HepG2 (cell line): ENCODE measurements around the gene ADAM29. TPM values are rescaled to one million over a fixed set of nuclear protein-coding genes. Genes with fewer than 3 reads are reported as not detected.

Source experiments
- ATAC-seq: fragments of 200-7000 bp; cut with Tn5 transposase; 3 replicates; pipeline ENCODE4 v1.9.1; 2020; ENCODE audit warnings: mild to moderate bottlenecking, moderate library complexity
- BruUV-seq: library from RNA; stranded (reverse); fragments of 400-500 nt; replicated peaks from 2 replicates; lab custom pipeline; 2021; lab: Mats Ljungman, UMichigan
- CTCF ChIA-PET: fragments of 300-600 bp; formaldehyde crosslinking; extraction: SDS; loops from one replicate; lab custom pipeline; 2021; ENCODE audit warnings: low total read pairs, inconsistent platforms, low intra/inter-chr PET ratio; lab: Yijun Ruan, JAX
- POLR2A ChIA-PET: fragments of 350-600 bp; sonication (Branson Sonifier 250); formaldehyde crosslinking; loops from one replicate; lab custom pipeline; 2020; ENCODE audit warnings: antibody characterized with exemption, inconsistent platforms; lab: Yijun Ruan, JAX
- DNase-seq: peaks from one replicate; pipeline ENCODE4 v3.0.0-alpha.2; 2015; ENCODE audit warnings: low spot score
- FAIRE-seq: peaks from 3 replicates; lab custom pipeline; 2011; peaks lifted over from hg19 to GRCh38; lab: Jason Lieb, UNC
- H2AFZ ChIP-seq: one replicate; pipeline ENCODE4 v1.6.1; 2011; ENCODE audit warnings: low read length, inconsistent platforms
- H3K27ac ChIP-seq: fragments of 300-600 bp; 3 replicates; pipeline ENCODE4 v1.8.0; 2011; ENCODE audit warnings: mixed run types, mild to moderate bottlenecking, mixed read lengths, low read length, inconsistent platforms; ENCODE audit not compliant: insufficient read depth; ENCODE audit errors: extremely low read length
- H3K27me3 ChIP-seq, 2 experiments: fragments of 200-600 bp in 1 of 2; 2 replicates in 1 of 2; 3 replicates in 1 of 2; pipeline versions ENCODE4 v1.6.0 to v1.8.0; 2011; ENCODE audit warnings: low read length in 2 of 2, mild to moderate bottlenecking in 2 of 2, moderate library complexity in 2 of 2, inconsistent platforms in 1 of 2; ENCODE audit not compliant: insufficient read depth in 2 of 2, control insufficient read depth in 1 of 2
- H3K36me3 ChIP-seq, 2 experiments: fragments of 200-600 bp in 1 of 2; replicated peaks in 1 of 2; 2 replicates in 1 of 2; 3 replicates in 1 of 2; pipeline versions ENCODE4 v1.5.1 to v1.8.0; 2011; ENCODE audit warnings: low read length in 2 of 2, inconsistent platforms in 1 of 2; ENCODE audit not compliant: insufficient read depth in 2 of 2, control insufficient read depth in 1 of 2
- H3K4me1 ChIP-seq: 2 replicates; pipeline ENCODE4 v1.5.1; 2012; ENCODE audit warnings: low read length, inconsistent platforms; ENCODE audit not compliant: insufficient read depth
- H3K4me2 ChIP-seq: 2 replicates; pipeline ENCODE4 v1.6.0; 2011; ENCODE audit warnings: low read depth, low read length, inconsistent platforms
- H3K4me3 ChIP-seq, 3 experiments: fragments of 200-600 bp in 1 of 3; sonication (generic), shearing (Covaris generic) in 1 of 3; replicated peaks in 1 of 3; 2 replicates each; pipeline ENCODE4 v1.5.1; 2011 to 2016; ENCODE audit warnings: low read length in 3 of 3, inconsistent platforms in 2 of 3, low read depth in 2 of 3, mild to moderate bottlenecking in 2 of 3, control low read depth in 1 of 3, mixed read lengths in 1 of 3; ENCODE audit not compliant: insufficient read depth in 1 of 3
- H3K79me2 ChIP-seq: one replicate; pipeline ENCODE4 v1.6.1; 2011; ENCODE audit warnings: low read length, inconsistent platforms; ENCODE audit not compliant: insufficient read depth
- H3K9ac ChIP-seq: 2 replicates; pipeline ENCODE4 v1.6.0; 2011; ENCODE audit warnings: mild to moderate bottlenecking, low read depth, low read length, inconsistent platforms; ENCODE audit not compliant: insufficient read depth
- H3K9me3 ChIP-seq: 2 replicates; pipeline ENCODE4 v1.5.1; 2012; ENCODE audit warnings: mild to moderate bottlenecking, low read length
- H4K20me1 ChIP-seq: 2 replicates; pipeline ENCODE4 v1.6.0; 2011; ENCODE audit warnings: inconsistent platforms, mild to moderate bottlenecking, low read length, moderate library complexity; ENCODE audit not compliant: insufficient read depth
- BORCS8-MEF2B ChIP-seq: sonication (generic); formaldehyde crosslinking; IDR thresholded peaks from 2 replicates; pipeline ENCODE4 v1.8.0; 2022; ENCODE audit warnings: mild to moderate bottlenecking, missing genetic modification reagents
- CREBL2 ChIP-seq: sonication (generic); formaldehyde crosslinking; IDR thresholded peaks from 2 replicates; pipeline ENCODE4 v1.8.1; 2023; ENCODE audit warnings: missing genetic modification reagents, mild to moderate bottlenecking, borderline replicate concordance
- MATR3 ChIP-seq: sonication (generic); formaldehyde crosslinking; IDR thresholded peaks from 2 replicates; pipeline ENCODE4 v1.4.0; 2020; ENCODE audit warnings: missing genetic modification reagents
- MIXL1 ChIP-seq: IDR thresholded peaks from 2 replicates; pipeline ENCODE4 v1.6.1; 2016
- PPARG ChIP-seq: conservative IDR thresholded peaks from 2 replicates; pipeline ENCODE4 v1.6.1; 2016; ENCODE audit warnings: missing biosample characterization, missing genetic modification reagents
- PRDM10 ChIP-seq: sonication (generic); formaldehyde crosslinking; IDR thresholded peaks from 2 replicates; pipeline ENCODE4 v1.4.0; 2020; ENCODE audit warnings: low read depth, missing genetic modification reagents
- RARG ChIP-seq: sonication (generic); formaldehyde crosslinking; IDR thresholded peaks from 2 replicates; pipeline ENCODE4 v1.4.0; 2020; ENCODE audit warnings: low read depth, mild to moderate bottlenecking, missing genetic modification reagents
- REST ChIP-seq, 2 experiments: IDR thresholded peaks; 2 replicates each; pipeline ENCODE4 v1.6.1; 2011 to 2012; ENCODE audit warnings: low read length in 2 of 2, borderline replicate concordance in 1 of 2, low read depth in 1 of 2, mild to moderate bottlenecking in 1 of 2, moderate library complexity in 1 of 2
- TGIF2 ChIP-seq: IDR thresholded peaks from 2 replicates; pipeline ENCODE4 v1.6.1; 2016; ENCODE audit warnings: control low read depth, missing compliant biosample characterization
- ZBTB44 ChIP-seq: sonication (generic); formaldehyde crosslinking; IDR thresholded peaks from 2 replicates; pipeline ENCODE4 v1.4.0; 2020; ENCODE audit warnings: missing genetic modification reagents
- ZNF17 ChIP-seq: sonication (generic); formaldehyde crosslinking; IDR thresholded peaks from 2 replicates; pipeline ENCODE4 v1.5.0; 2020; ENCODE audit warnings: mild to moderate bottlenecking, missing genetic modification reagents
- ZNF383 ChIP-seq: sonication (generic); formaldehyde crosslinking; IDR thresholded peaks from 2 replicates; pipeline ENCODE4 v1.4.0; 2020; ENCODE audit warnings: missing genetic modification reagents, mild to moderate bottlenecking, borderline replicate concordance
- ZNF660 ChIP-seq: sonication (generic); formaldehyde crosslinking; IDR thresholded peaks from 2 replicates; pipeline ENCODE4 v1.5.1; 2020; ENCODE audit warnings: mild to moderate bottlenecking, low read depth, missing genetic modification reagents, borderline replicate concordance
- ZNF710 ChIP-seq: sonication (generic); formaldehyde crosslinking; IDR thresholded peaks from 2 replicates; pipeline ENCODE4 v1.5.0; 2020; ENCODE audit warnings: mild to moderate bottlenecking, missing genetic modification reagents, borderline replicate concordance
- WGBS: methylation state at CpG from one replicate; pipeline ENCODE4 v1.1.6; 2017; ENCODE audit warnings: low lambda C conversion rate; 5-methylcytosine and 5-hydroxymethylcytosine counted together
- in situ Hi-C: cut with HindIII; loops from 2 replicates; pipeline ENCODE4 v1.10.0; 2017; ENCODE audit warnings: low pct_unique_long_range_greater_than_20kb; ENCODE audit not compliant: extremely low pct_ligation_motif_present
- intact Hi-C: fragments of 100-400 bp; cut with micrococcal nuclease; formaldehyde crosslinking; loops from one replicate; pipeline ENCODE4 v1.10.0; 2022; ENCODE audit not compliant: unreplicated experiment
- polyA plus RNA-seq, 8 experiments: library from polyadenylated mRNA; depleted of rRNA in 3 of 8; stranded (reverse) in 7 of 8; unstranded in 1 of 8; fragments of >200 nt; fragmentation: Illumina TruSeq in 4 of 8; extraction: Trizol in 4 of 8; gene quantifications; 2 replicates each; pipeline versions ENCODE4 v1.2.1 to v1.2.3, GENCODE V29; 2011 to 2016; ENCODE audit warnings: low read depth in 4 of 8, missing spikeins in 1 of 8, mixed read lengths in 1 of 8; ENCODE audit not compliant: insufficient read depth in 1 of 8
- total RNA-seq, 5 experiments: library from RNA; depleted of rRNA; stranded (reverse); fragments of >200 nt; fragmentation: Illumina TruSeq; extraction: Trizol; gene quantifications; 2 replicates each; pipeline ENCODE4 v1.2.3, GENCODE V29; 2016; ENCODE audit warnings: low read depth in 1 of 5

ADAM29 gene
- total and polyA plus RNA-seq, 2 of the 13 experiments (the other 11 are each of a cell fraction or from before 2014, with no cell fraction given) = not detected

- Histone ChIP-seq H3K79me2 (no peaks in the 10 kb centered on the region), H3K27ac (no peak overlapping the region), H3K9ac (no peak overlapping the region), H3K9me3 (peaks cover 61% of the 10 kb centered on the region), H4K20me1 (no peaks in the 10 kb centered on the region), H3K27me3 (no peaks in the 10 kb centered on the region), H3K36me3 (no peaks in the 10 kb centered on the region), H2AFZ (no peak overlapping the region), H3K4me3 (no peak overlapping the region), H3K4me1 (no peaks in the 10 kb centered on the region), H3K4me2 (no peak overlapping the region)
- in situ Hi-C loops (no loop called here), intact Hi-C loops (no loop called here)
- FAIRE-seq = no peak
- ChIA-PET POLR2A (no interaction called here), CTCF (no interaction called here)
- BruUV-seq = no TSS peak
- 16% methylated on average over 1 of the region's 1 CpG for WGBS
- DNase-seq = no peak
- no peak for ATAC-seq
- TF ChIP-seq TGIF2 (CRISPR knock-in tag) = no peak
- no peak for TF ChIP-seq PPARG (CRISPR knock-in tag)
- no peak for TF ChIP-seq CREBL2 (CRISPR knock-in tag)
- TF ChIP-seq ZNF660 (CRISPR knock-in tag) = no peak
- no peak for TF ChIP-seq MIXL1 (CRISPR knock-in tag)
- TF ChIP-seq ZNF17 = no peak
- TF ChIP-seq ZNF710 (CRISPR knock-in tag) = no peak
- no peak for TF ChIP-seq ZNF383 (CRISPR knock-in tag)
- TF ChIP-seq RARG (CRISPR knock-in tag) = no peak
- TF ChIP-seq MATR3 (CRISPR knock-in tag) = no peak
- no peak for TF ChIP-seq ZBTB44
- TF ChIP-seq BORCS8-MEF2B (CRISPR knock-in tag) = no peak
- no peak for TF ChIP-seq REST (IDR thresholded peaks at IDR 0.05; ENCODE audit: borderline replicate concordance in 1 of 2, low read depth in 1 of 2, low read length in 2 of 2)
- TF ChIP-seq PRDM10 (CRISPR knock-in tag) = no peak
These were observed 21.8 kb downstream of the ADAM29 start for GRCh38 chr4:174940002-174940401.
